Measurements from ENCODE around the gene FUOM. TPM values are rescaled to one million over a fixed set of nuclear protein-coding genes. Genes with fewer than 3 reads are reported as not detected.
"Not testable (repeated sequence)": the region's sequence is repeated elsewhere in the genome, so short reads cannot be mapped to it uniquely, and the experiment has no call there.

Gene FUOM
- total RNA-seq, 2 donors from 2014 or later, result 14.9 to 17.1 TPM

DNA sequence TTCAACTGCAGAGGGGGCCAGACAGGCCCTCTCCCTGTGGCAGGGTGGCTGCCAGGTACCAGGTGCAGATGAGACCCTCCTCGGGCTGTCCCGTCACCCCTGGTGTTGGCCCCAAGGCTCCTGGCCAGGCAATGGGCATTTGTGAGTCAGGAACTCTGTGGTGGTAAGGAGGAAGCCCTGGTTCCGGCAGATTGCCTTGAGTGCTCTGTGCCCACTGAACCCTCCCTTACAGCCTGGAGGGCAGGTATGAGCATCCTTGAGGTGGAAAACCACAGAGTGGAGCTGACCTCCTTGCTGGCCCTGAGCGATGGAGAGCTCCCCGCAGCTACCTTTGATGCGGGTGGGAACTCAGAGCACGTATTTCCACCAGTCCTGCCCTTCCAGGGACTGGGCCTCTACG is 23.2 kb upstream of the FUOM start:
- no peak for ATAC-seq (replicated peaks in 1 of 2)
- DNase-seq, result no peak
- Mint-ChIP-seq H3K9me3 (no peaks in the 10 kb centered on the region), H3K36me3 (ENCODE audit: insufficient read depth in 2 of 2) (no peaks in the 10 kb centered on the region), H3K27ac (no peak overlapping the region), H3K4me3 (no peak overlapping the region), H3K4me1 (ENCODE audit: low read depth) (no peaks in the 10 kb centered on the region), H3K27me3 (ENCODE audit: low read depth) (no peaks in the 10 kb centered on the region)

- Mint-ChIP-seq H3K27me3 (ENCODE audit: low read depth) (no peaks in the 10 kb centered on the region), H3K9me3 (no peaks in the 10 kb centered on the region), H3K36me3 (ENCODE audit: insufficient read depth in 2 of 2) (no peaks in the 10 kb centered on the region), H3K4me3 (peak overlapping the region; percentile 74 to 85), H3K27ac (no peak overlapping the region), H3K4me1 (ENCODE audit: low read depth) (no peaks in the 10 kb centered on the region)
- no peak for ATAC-seq (replicated peaks in 1 of 2)
- DNase-seq, result no peak
Measured at GRCh38 chr10:133379801-133380666, 22.2 kb upstream of the FUOM start.

DNA sequence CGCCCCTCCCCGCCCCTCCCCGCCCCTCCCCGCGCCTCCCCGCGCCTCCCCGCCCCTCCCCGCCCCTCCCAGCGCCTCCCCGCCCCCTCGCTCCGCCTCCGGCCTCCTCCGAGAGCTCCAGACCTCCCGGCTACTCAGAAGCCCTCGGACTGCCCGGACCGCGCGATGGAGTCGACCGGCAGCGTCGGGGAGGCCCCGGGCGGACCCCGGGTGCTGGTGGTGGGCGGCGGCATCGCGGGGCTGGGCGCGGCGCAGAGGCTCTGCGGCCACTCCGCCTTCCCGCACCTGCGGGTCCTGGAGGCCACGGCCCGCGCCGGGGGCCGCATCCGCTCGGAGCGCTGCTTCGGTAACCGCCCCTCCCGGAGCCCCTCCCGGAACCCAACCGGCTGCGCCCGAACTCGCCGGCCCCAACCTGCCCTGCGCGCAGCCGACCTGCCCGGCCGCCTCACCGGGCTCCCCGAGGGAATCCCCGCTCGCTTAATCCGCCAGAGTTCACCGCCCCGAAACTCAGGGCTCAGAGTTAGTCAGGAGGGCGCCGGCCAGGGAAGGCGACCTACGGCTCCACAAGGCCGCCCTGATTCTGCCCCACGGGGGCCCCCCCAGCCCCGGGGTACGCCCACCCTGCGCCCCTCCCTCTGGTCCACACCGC is 21.5 kb upstream of the FUOM start, which contains the start of gene PAOX:
Gene PAOX, plus strand, starts transcription at position 111 of the 649 bp plus-strand sequence. Its CDS starts 55 bp downstream, at position 166.
- H3K36me3 Mint-ChIP-seq (ENCODE audit: insufficient read depth in 2 of 2), result no peaks in the 10 kb centered on the region
- peak; percentile 75 to 77 for DNase-seq
- no peak within 1 kb of the TSS for H3K27ac Mint-ChIP-seq
- H3K27me3 Mint-ChIP-seq (ENCODE audit: low read depth), result no peaks in the 10 kb centered on the region
- peak within 1 kb of the TSS; percentile 81 to 88 for H3K4me3 Mint-ChIP-seq
- no peaks in the 10 kb centered on the region for H3K4me1 Mint-ChIP-seq (ENCODE audit: low read depth)
- H3K9me3 Mint-ChIP-seq, result no peaks in the 10 kb centered on the region
- ATAC-seq (replicated peaks in 1 of 2), result peak; percentile 70 to 71

DNA sequence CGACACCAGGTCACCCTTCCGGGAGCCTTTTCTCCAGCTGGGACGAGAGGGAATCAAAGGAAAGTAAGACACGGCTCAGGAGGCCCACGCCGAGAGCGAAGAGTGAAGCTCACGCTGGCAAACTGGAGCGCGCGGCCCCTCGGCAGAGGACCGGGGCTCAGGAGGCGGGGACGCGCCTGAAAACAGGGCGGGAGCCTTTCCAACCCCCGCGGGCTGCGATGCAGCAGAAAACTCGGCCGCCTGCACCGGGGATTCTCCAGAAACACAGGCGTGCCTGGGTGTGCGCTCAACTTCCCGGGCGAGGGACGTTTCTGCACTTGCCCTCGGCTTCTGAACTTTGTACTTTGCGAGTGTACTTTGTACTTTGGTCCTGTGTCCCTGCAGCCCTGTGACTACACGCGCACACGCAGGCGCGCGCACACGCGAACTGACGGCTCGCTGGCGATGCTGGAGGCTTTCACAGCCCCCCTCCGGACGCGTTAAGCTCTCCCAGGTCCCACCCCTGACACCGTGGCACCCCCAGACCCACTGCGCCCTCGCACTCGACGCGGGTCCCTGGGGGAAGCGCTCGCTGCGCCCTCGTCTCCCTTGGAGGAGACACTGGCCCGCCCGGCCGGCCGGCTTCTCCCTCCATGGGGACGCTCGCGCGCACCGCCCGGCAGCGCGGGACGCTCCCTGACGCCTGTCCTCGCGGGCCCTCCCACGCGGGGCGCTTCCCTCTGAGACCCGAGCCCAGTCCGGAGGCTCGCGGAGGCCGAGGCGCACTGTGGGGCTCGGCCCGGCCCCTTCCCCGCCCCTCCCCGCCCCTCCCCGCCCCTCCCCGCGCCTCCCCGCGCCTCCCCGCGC is 20.7 kb upstream of the FUOM start:
- no peak overlapping the region for H3K27ac Mint-ChIP-seq
- no peaks in the 10 kb centered on the region for H3K9me3 Mint-ChIP-seq

DNA sequence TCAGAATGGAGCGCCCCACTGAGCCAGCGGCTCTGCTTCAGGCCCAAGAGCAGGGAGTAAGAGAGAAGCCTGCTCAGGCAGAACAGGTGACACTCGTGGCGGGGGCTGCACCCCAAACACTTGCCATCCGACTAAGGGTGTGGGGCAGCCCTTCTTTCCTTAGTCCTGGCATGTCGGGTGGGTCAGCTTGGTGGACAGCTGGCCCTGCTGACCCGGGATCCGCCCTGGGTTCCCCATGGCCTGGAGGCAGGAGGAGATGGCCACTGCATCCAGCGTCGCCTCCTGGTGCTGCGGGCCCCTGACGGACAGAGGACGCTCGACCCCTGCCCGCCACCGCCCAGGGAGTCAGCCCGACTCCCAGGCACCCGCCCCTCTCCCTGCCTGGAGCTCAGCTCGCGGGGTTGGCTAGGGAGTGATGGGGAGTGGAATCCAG is 20.0 kb upstream of the FUOM start:
- no peaks in the 10 kb centered on the region for H3K9me3 Mint-ChIP-seq
- H3K27me3 Mint-ChIP-seq (ENCODE audit: low read depth), result no peaks in the 10 kb centered on the region
- H3K4me3 Mint-ChIP-seq, result peak overlapping the region; percentile 81 to 88
- ATAC-seq (replicated peaks in 1 of 2) (no peak), DNase-seq (no peak)
- H3K36me3 Mint-ChIP-seq (ENCODE audit: insufficient read depth in 2 of 2), result peaks cover 0 to 2% of the 10 kb centered on the region in 2 donors
- peaks cover 6% of the 10 kb centered on the region for H3K4me1 Mint-ChIP-seq (ENCODE audit: low read depth)
- H3K27ac Mint-ChIP-seq, result no peak overlapping the region

More for the DNA sequence above, 20.7 kb upstream of the FUOM start:
- peak; percentile 69 to 77 for ATAC-seq (replicated peaks in 1 of 2)
- Mint-ChIP-seq H3K4me1 (ENCODE audit: low read depth) (peaks cover 6% of the 10 kb centered on the region), H3K27me3 (ENCODE audit: low read depth) (no peaks in the 10 kb centered on the region), H3K4me3 (peak overlapping the region; percentile 81 to 88), H3K36me3 (ENCODE audit: insufficient read depth in 2 of 2) (no peaks in the 10 kb centered on the region)
- peak; percentile 64 to 65 for DNase-seq

GRCh38 chr10:133377025-133377817 is 19.4 kb upstream of the FUOM start:
- no peaks in the 10 kb centered on the region for H3K9me3 Mint-ChIP-seq
- no peaks in the 10 kb centered on the region for H3K27me3 Mint-ChIP-seq (ENCODE audit: low read depth)
- no peak for DNase-seq
- H3K27ac Mint-ChIP-seq, result no peak overlapping the region
- peaks cover 0 to 2% of the 10 kb centered on the region in 2 donors for H3K36me3 Mint-ChIP-seq (ENCODE audit: insufficient read depth in 2 of 2)
- peaks cover 6% of the 10 kb centered on the region for H3K4me1 Mint-ChIP-seq (ENCODE audit: low read depth)
- no peak for ATAC-seq (replicated peaks in 1 of 2)
- H3K4me3 Mint-ChIP-seq, result peak overlapping the region; percentile 61 to 81

DNA sequence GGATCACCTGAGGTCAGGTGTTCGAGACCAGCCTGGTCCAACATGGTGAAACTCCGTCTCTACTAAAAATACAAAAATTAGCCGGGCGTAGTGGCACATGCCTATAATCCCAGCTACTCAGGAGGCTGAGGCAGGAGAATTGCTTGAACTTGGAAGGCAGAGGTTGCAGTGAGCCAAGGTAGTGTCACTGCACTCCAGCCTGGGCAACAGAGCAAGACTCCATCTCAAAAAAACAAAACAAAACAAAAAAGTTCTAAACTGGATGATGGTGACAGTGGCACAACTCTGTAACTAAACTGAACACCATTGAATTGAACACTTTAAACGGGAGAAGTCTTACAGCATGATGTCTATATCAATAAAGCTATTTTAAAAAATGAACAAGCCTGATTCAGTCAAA is 18.4 kb upstream of the FUOM start:
- ATAC-seq (replicated peaks in 1 of 2); H3K27ac Mint-ChIP-seq; H3K36me3 Mint-ChIP-seq (ENCODE audit: insufficient read depth in 2 of 2); H3K4me1 Mint-ChIP-seq (ENCODE audit: low read depth); H3K27me3 Mint-ChIP-seq (ENCODE audit: low read depth); H3K9me3 Mint-ChIP-seq; DNase-seq: not testable (repeated sequence)
- peak overlapping the region in 1 of 2 donors; percentile 30 for H3K4me3 Mint-ChIP-seq

DNA sequence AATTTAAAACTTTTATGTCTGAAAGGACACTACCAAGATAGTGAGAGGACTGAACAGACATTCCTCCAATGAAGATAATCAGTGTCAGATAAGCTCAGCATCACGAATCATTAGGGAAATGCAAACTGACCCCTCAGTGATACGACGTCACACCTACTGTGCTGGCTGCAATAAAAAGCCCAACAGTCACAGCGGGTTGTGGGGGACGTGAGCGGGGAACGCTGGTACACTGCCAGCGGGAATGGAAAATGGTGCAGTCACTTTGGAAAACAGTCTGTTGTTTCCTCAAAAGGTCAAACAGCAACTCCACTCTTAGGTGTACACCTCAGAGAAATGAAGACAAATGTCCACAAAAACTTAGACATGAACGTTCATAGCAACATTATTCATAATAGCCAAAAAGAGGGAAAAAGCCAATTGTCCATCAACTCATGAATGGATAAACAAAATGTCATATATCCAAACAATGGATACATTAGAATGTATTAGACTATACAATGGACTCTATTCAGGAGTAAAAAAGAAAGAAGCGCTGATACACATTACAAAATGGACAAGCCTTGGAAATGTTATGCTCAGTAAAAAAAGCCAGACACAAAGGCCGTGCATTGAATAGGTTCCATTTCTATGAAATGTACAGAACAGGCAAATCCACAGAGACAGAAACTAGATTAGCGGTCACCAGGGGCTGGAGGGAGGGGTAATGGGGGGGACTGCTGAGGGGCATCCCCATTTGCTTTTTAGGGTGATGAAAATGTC is 17.7 kb upstream of the FUOM start:
- DNase-seq (no peak), ATAC-seq (replicated peaks in 1 of 2) (no peak)
- H3K27ac Mint-ChIP-seq, result no peak overlapping the region
- H3K36me3 Mint-ChIP-seq (ENCODE audit: insufficient read depth in 2 of 2), result peaks cover 0 to 2% of the 10 kb centered on the region in 2 donors
- H3K27me3 Mint-ChIP-seq (ENCODE audit: low read depth), result no peaks in the 10 kb centered on the region
- peaks cover 10% of the 10 kb centered on the region for H3K4me1 Mint-ChIP-seq (ENCODE audit: low read depth)
- peak overlapping the region in 1 of 2 donors; percentile 52 for H3K4me3 Mint-ChIP-seq
- no peaks in the 10 kb centered on the region for H3K9me3 Mint-ChIP-seq

DNA sequence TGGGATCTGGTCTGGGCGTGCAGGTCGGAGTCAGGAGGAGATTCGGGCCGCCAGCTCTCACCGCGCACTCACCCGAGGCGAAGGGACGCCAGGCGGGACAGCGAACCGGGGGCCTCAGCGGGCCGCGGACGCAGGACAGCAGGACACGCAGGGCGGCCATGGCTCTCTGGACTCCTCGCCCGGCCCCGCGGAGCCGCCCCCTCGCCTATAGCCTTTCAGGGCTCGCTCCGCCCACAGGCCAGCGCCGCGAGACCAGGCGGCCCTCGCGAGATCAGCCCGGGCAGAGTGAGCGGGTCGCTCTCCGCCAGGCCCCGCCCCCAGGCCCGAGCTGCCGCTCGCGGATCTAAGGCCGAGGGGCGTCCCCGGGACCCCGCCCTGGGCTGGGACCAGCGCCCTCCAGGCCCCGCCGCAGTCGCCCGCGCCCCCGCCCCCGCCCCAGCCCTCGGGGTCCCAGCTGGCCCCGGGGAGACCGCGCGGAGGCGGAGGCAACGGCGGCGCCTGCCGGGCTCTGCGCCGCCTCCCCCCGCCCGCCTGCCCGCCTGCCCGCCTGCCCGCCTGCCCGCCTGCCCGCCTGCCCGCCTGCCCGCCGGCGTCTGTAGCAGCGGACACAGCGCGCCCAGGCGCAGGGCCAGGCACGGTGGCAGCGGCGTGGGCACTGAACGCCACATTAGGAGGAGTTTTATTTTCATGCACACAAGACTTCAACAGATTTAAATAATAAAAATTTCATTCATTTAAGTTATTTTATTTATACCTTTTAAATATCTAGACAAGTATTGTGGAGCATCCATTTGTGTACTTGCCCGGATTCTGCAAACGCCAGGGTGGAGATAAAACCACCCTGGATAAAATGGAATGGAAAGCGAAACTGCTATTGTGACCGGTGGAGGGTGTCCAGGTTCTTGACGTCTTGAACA is 15.6 kb upstream of the FUOM start, which contains the start of gene ECHS1:
Gene ECHS1, minus strand, starts transcription at position 181 of the 917 bp plus-strand sequence. Its CDS starts 21 bp downstream, at position 160.
- Mint-ChIP-seq H3K27me3 (ENCODE audit: low read depth) (no peaks in the 10 kb centered on the region), H3K27ac (peak within 1 kb of the TSS; percentile 97), H3K4me1 (ENCODE audit: low read depth) (peaks cover 10% of the 10 kb centered on the region), H3K36me3 (ENCODE audit: insufficient read depth in 2 of 2) (peaks cover 2 to 3% of the 10 kb centered on the region in 2 donors), H3K9me3 (no peaks in the 10 kb centered on the region), H3K4me3 (peak within 1 kb of the TSS; percentile 96 to 97)
- DNase-seq, result peak; percentile 97
- peak; percentile 99 for ATAC-seq (replicated peaks in 1 of 2)

DNA sequence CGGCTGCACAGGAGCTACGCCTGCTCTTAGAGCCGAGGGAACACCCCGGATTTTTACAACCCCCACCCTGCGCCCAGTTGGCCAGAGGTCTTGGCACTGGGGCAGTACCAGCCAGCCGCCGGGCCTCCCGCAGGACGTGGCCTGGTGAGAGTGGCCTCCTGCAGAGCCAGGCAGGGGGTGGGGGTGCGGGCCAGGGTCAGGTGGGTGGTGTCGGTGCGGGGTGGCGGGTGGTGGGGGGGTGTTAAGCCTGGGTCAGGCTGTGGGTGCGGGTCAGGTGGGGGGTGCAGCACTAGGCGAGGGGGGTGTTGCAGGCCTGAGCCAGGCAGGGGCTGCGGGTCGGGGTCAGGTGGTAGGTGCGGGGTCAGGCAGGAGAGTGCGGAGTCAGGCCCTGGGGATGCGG is 14.7 kb upstream of the FUOM start:
- peaks cover 10% of the 10 kb centered on the region for H3K4me1 Mint-ChIP-seq (ENCODE audit: low read depth)
- no peaks in the 10 kb centered on the region for H3K27me3 Mint-ChIP-seq (ENCODE audit: low read depth)
- H3K36me3 Mint-ChIP-seq (ENCODE audit: insufficient read depth in 2 of 2), result peaks cover 2 to 6% of the 10 kb centered on the region in 2 donors
- no peak overlapping the region for H3K27ac Mint-ChIP-seq
- ATAC-seq (replicated peaks in 1 of 2), result no peak
- DNase-seq, result no peak
- H3K4me3 Mint-ChIP-seq, result peak overlapping the region; percentile 80 to 81
- no peaks in the 10 kb centered on the region for H3K9me3 Mint-ChIP-seq

Data from activated T-cell treated with anti-CD3 and anti-CD28 coated beads, Interleukin-2, amount 50 U/mL, for 72 hours (primary cell).